Measurements from ENCODE around the gene ANGPTL2. TPM values are rescaled to one million over a fixed set of nuclear protein-coding genes. Genes with fewer than 3 reads are reported as not detected.

ANGPTL2 gene
- total and polyA plus RNA-seq, 2 of the 4 experiments (the other 2 are of a cell fraction), result 9.5 to 25.1 TPM

GRCh38 chr9:127162046-127162863 is 39.8 kb upstream of the ANGPTL2 start:
- Histone ChIP-seq H2BK5ac (ENCODE audit: low read depth, low read length, poor library complexity, severe bottlenecking) (peak overlapping the region; percentile 67), H2BK120ac (ENCODE audit: low read depth, low read length) (peak overlapping the region; percentile 70), H2AK5ac (ENCODE audit: low read depth, low read length) (peak overlapping the region; percentile 91), H3K9ac (ENCODE audit: low read depth, low read length) (no peak overlapping the region), H3K56ac (ENCODE audit: extremely low read depth, insufficient read depth, low read length) (no peak overlapping the region), H4K91ac (ENCODE audit: insufficient read depth, low read depth, low read length) (peak overlapping the region; percentile 87), H3K14ac (replicated peaks; ENCODE audit: low read depth, low read length) (peak overlapping the region; percentile 56; the same call in 1 of the 2 replicates), H3K9me3 (ENCODE audit: control insufficient read depth, insufficient read depth, low read length) (no peaks in the 10 kb centered on the region), H4K5ac (ENCODE audit: low read depth, low read length) (peak overlapping the region; percentile 46), H3K23ac (ENCODE audit: low read depth, low read length) (peak overlapping the region; percentile 77), H3K18ac (ENCODE audit: low read depth, low read length) (peak overlapping the region; percentile 74), H3K4ac (ENCODE audit: low read depth, low read length) (peak overlapping the region; percentile 66), H2BK15ac (ENCODE audit: low read depth, low read length) (peak overlapping the region; percentile 40; the same call in 2 of the 3 replicates), H4K8ac (ENCODE audit: low read depth in 2 of 2, low read length in 2 of 2) (peak overlapping the region; percentile 19 to 42), H2BK20ac (ENCODE audit: low read depth, low read length) (peak overlapping the region; percentile 84), H2AFZ (replicated peaks; ENCODE audit: low read length, poor library complexity) (peak overlapping the region; percentile 11), H4K20me1 (ENCODE audit: insufficient read depth, low read length) (no peaks in the 10 kb centered on the region), H3K27me3 (ENCODE audit: control insufficient read depth, insufficient read depth, low read length) (no peaks in the 10 kb centered on the region), H3K79me1 (ENCODE audit: low read depth in 1 of 2, low read length in 2 of 2) (no peaks in the 10 kb centered on the region), H3K4me1 (ENCODE audit: control insufficient read depth, insufficient read depth, low read length) (peaks cover 21% of the 10 kb centered on the region), H3K4me2 (ENCODE audit: low read depth, low read length) (no peak overlapping the region), H2AK9ac (replicated peaks; ENCODE audit: low read depth, low read length, poor library complexity) (peak overlapping the region; percentile 4), H3K4me3 (ENCODE audit: insufficient read depth, low read depth, low read length) (no peak overlapping the region), H3K27ac (ENCODE audit: insufficient read depth, low read length) (no peak overlapping the region), H3K9me1 (ENCODE audit: insufficient read depth, low read length) (peaks cover 26% of the 10 kb centered on the region), H3K36me3 (ENCODE audit: control insufficient read depth, insufficient read depth, low read length) (no peaks in the 10 kb centered on the region)
- 38% methylated on average over 1 of the region's 9 CpGs; no CpG with 5 or more reads in 1 of the 2 experiments for WGBS, 2 experiments (ENCODE audit: extremely low coverage in 2 of 2, insufficient read length in 1 of 2)
- ChIA-PET CTCF (interaction anchor here (0.9 kb wide), 1 partner anchor 28 kb away, joined by 3 read pairs; no protein-coding TSS in a partner anchor), POLR2A (ENCODE audit: unreplicated experiment) (interaction anchor here (1.4 kb wide), 1 partner anchor 39 kb away, joined by 3 read pairs; the partner anchor contains the start of gene ANGPTL2)
- dilution Hi-C loops (cut with HindIII; ENCODE audit: low sequenced_read_pairs, unreplicated experiment) (no loop called here), in situ Hi-C loops (cut with MboI; ENCODE audit: low sequenced_read_pairs) (no loop called here), intact Hi-C loops (cut with micrococcal nuclease) (no loop called here)
- peak; percentile 38 for ATAC-seq (ENCODE audit: low read depth)
- TF ChIP-seq ELK1 (IDR thresholded peaks at IDR 0.05; ENCODE audit: borderline replicate concordance, low read depth, low read length) (no peak), CTCF (conservative IDR thresholded peaks at IDR 0.05; ENCODE audit: low read depth, low read length) (no peak)
- no TSS peak for BruUV-seq (replicated peaks)
- DNase-seq, result peak; percentile 54
